GM21825 (cell line): ENCODE measurements around the gene DMWD.

Source experiments
- ATAC-seq: cut with Tn5 transposase; IDR thresholded peaks from one replicate; pipeline ENCODE4 v1.9.1; 2021; ENCODE audit warnings: mild to moderate bottlenecking, moderate library complexity; ENCODE audit not compliant: unreplicated experiment

DMWD gene

GRCh38 chr19:45771311-45771933 lies 21.2 kb downstream of the DMWD start:
- ATAC-seq, result no peak

- ATAC-seq, result peak; percentile 52
Observed at GRCh38 chr19:45770192-45771101, 22.2 kb downstream of the DMWD start.

GRCh38 chr19:45769821-45770191 lies 22.8 kb downstream of the DMWD start:
- ATAC-seq, result no peak

- peak; percentile 43 for ATAC-seq
Observed at GRCh38 chr19:45768984-45769782, 23.5 kb downstream of the DMWD start, which contains the start of gene SIX5. TSS of gene SIX5 (minus strand) at chr19:45769252. CDS start at chr19:45768844, 408 bp downstream.

GRCh38 chr19:45768655-45768983 lies 24.0 kb downstream of the DMWD start:
- ATAC-seq, result no peak

- ATAC-seq, result no peak
Observed at GRCh38 chr19:45767881-45768654, 24.6 kb downstream of the DMWD start.

GRCh38 chr19:45767410-45767880 lies 25.2 kb downstream of the DMWD start:
- ATAC-seq, result no peak

GRCh38 chr19:45766869-45767346 lies 25.7 kb downstream of the DMWD start:
- ATAC-seq, result no peak

GRCh38 chr19:45766296-45766868 lies 26.3 kb downstream of the DMWD start:
- no peak for ATAC-seq

GRCh38 chr19:45765702-45766295 lies 26.8 kb downstream of the DMWD start:
- ATAC-seq, result no peak

GRCh38 chr19:45764945-45765701 lies 27.5 kb downstream of the DMWD start:
- ATAC-seq, result no peak

GRCh38 chr19:45764475-45764874 lies 28.2 kb downstream of the DMWD start:
- no peak for ATAC-seq

- no peak for ATAC-seq
Observed at GRCh38 chr19:45763691-45764294, 28.9 kb downstream of the DMWD start.

GRCh38 chr19:45762870-45763631 lies 29.6 kb downstream of the DMWD start:
- ATAC-seq, result no peak

- no peak for ATAC-seq
Observed at GRCh38 chr19:45761714-45762113, 30.9 kb downstream of the DMWD start.

GRCh38 chr19:45758921-45759320 lies 33.7 kb downstream of the DMWD start:
- no peak for ATAC-seq

GRCh38 chr19:45757695-45758094 lies 35.0 kb downstream of the DMWD start:
- ATAC-seq, result no peak

GRCh38 chr19:45754323-45754722 lies 38.3 kb downstream of the DMWD start:
- ATAC-seq, result no peak
